ENCODE results near the gene PIGH.

The PIGH gene

GRCh38 chr14:67609642-67610310 lies 9.7 kb upstream of the PIGH start:
- Histone ChIP-seq H3K27me3 (ENCODE audit: control insufficient read depth in 1 of 2, insufficient read depth in 1 of 2, low read length in 2 of 2) (peaks cover 8 to 35% of the 10 kb centered on the region in 2 experiments), H2BK15ac (ENCODE audit: low read depth, poor library complexity, severe bottlenecking) (no peak overlapping the region), H3K9me3 (ENCODE audit: control insufficient read depth, low read length) (no peaks in the 10 kb centered on the region), H3K9ac (ENCODE audit: low read length) (no peak overlapping the region), H3K79me1 (replicated peaks; ENCODE audit: low read length, poor library complexity, severe bottlenecking) (no peaks in the 10 kb centered on the region), H2BK12ac (ENCODE audit: low read length in 2 of 2) (no peak overlapping the region), H3K4me1 (ENCODE audit: control insufficient read depth, insufficient read depth, low read depth, low read length) (peaks cover 1% of the 10 kb centered on the region), H3K23ac (ENCODE audit: low read length in 2 of 2) (no peak overlapping the region), H4K8ac (ENCODE audit: low read length) (no peak overlapping the region), H3K4me3 (ENCODE audit: insufficient read depth in 1 of 2, low read depth in 1 of 2, low read length in 2 of 2) (no peak overlapping the region), H2BK120ac (ENCODE audit: low read depth, low read length) (no peak overlapping the region), H3K18ac (ENCODE audit: low read depth in 1 of 2, low read length in 2 of 2) (no peak overlapping the region), H3K4ac (ENCODE audit: low read depth in 1 of 2, low read length in 2 of 2) (no peak overlapping the region), H3K4me2 (ENCODE audit: low read length, poor library complexity, severe bottlenecking) (no peak overlapping the region), H4K91ac (ENCODE audit: low read length) (no peak overlapping the region), H2BK5ac (ENCODE audit: low read depth, low read length, poor library complexity, severe bottlenecking) (no peak overlapping the region), H2AK5ac (ENCODE audit: low read length, severe bottlenecking) (no peak overlapping the region), H3K27ac (ENCODE audit: low read length, poor library complexity, severe bottlenecking) (no peak overlapping the region), H3K14ac (ENCODE audit: low read length in 2 of 2) (no peak overlapping the region), H3K36me3 (ENCODE audit: control insufficient read depth in 1 of 2, insufficient read depth in 2 of 2, low read depth in 1 of 2, low read length in 2 of 2) (no peaks in the 10 kb centered on the region), H2AFZ (ENCODE audit: low read depth, low read length) (no peak overlapping the region)
- 79% methylated on average over 10 of the region's 10 CpGs for WGBS
- DNase-seq = no peak

- no peaks in the 10 kb centered on the region for H3K79me1 ChIP-seq (replicated peaks; ENCODE audit: low read length, poor library complexity, severe bottlenecking)
- H3K27me3 ChIP-seq (ENCODE audit: control insufficient read depth in 1 of 2, insufficient read depth in 1 of 2, low read length in 2 of 2) = peaks cover 8 to 19% of the 10 kb centered on the region in 2 experiments
- no peak overlapping the region for H3K14ac ChIP-seq (ENCODE audit: low read length in 2 of 2)
- H3K27ac ChIP-seq (ENCODE audit: low read length, poor library complexity, severe bottlenecking) = no peak overlapping the region
- H2BK5ac ChIP-seq (ENCODE audit: low read depth, low read length, poor library complexity, severe bottlenecking) = no peak overlapping the region
- no peak overlapping the region for H3K4ac ChIP-seq (ENCODE audit: low read depth in 1 of 2, low read length in 2 of 2)
- no peak overlapping the region for H3K4me2 ChIP-seq (ENCODE audit: low read length, poor library complexity, severe bottlenecking)
- no peak overlapping the region for H2AFZ ChIP-seq (ENCODE audit: low read depth, low read length)
- WGBS = 96% methylated on average over 5 of the region's 5 CpGs
- no peak overlapping the region for H2AK5ac ChIP-seq (ENCODE audit: low read length, severe bottlenecking)
- no peak overlapping the region for H4K8ac ChIP-seq (ENCODE audit: low read length)
- H3K4me3 ChIP-seq (ENCODE audit: insufficient read depth in 1 of 2, low read depth in 1 of 2, low read length in 2 of 2) = no peak overlapping the region
- no peak overlapping the region for H2BK120ac ChIP-seq (ENCODE audit: low read depth, low read length)
- H3K9me3 ChIP-seq (ENCODE audit: control insufficient read depth, low read length) = no peaks in the 10 kb centered on the region
- H3K4me1 ChIP-seq (ENCODE audit: control insufficient read depth, insufficient read depth, low read depth, low read length) = peaks cover 3% of the 10 kb centered on the region
- no peak overlapping the region for H3K18ac ChIP-seq (ENCODE audit: low read depth in 1 of 2, low read length in 2 of 2)
- no peak overlapping the region for H3K9ac ChIP-seq (ENCODE audit: low read length)
- no peak overlapping the region for H2BK12ac ChIP-seq (ENCODE audit: low read length in 2 of 2)
- no peaks in the 10 kb centered on the region for H3K36me3 ChIP-seq (ENCODE audit: control insufficient read depth in 1 of 2, insufficient read depth in 2 of 2, low read depth in 1 of 2, low read length in 2 of 2)
- no peak overlapping the region for H3K23ac ChIP-seq (ENCODE audit: low read length in 2 of 2)
- no peak for DNase-seq
- H2BK15ac ChIP-seq (ENCODE audit: low read depth, poor library complexity, severe bottlenecking) = no peak overlapping the region
- no peak overlapping the region for H4K91ac ChIP-seq (ENCODE audit: low read length)
These were observed 7.6 kb upstream of the PIGH start for GRCh38 chr14:67607646-67608045.

- Histone ChIP-seq H4K91ac (ENCODE audit: low read length) (no peak overlapping the region), H2AFZ (ENCODE audit: low read depth, low read length) (no peak overlapping the region), H2BK5ac (ENCODE audit: low read depth, low read length, poor library complexity, severe bottlenecking) (no peak overlapping the region), H2BK120ac (ENCODE audit: low read depth, low read length) (no peak overlapping the region), H4K8ac (ENCODE audit: low read length) (no peak overlapping the region), H3K23ac (ENCODE audit: low read length in 2 of 2) (no peak overlapping the region), H3K4ac (ENCODE audit: low read depth in 1 of 2, low read length in 2 of 2) (no peak overlapping the region), H3K18ac (ENCODE audit: low read depth in 1 of 2, low read length in 2 of 2) (no peak overlapping the region), H2AK5ac (ENCODE audit: low read length, severe bottlenecking) (no peak overlapping the region), H2BK12ac (ENCODE audit: low read length in 2 of 2) (no peak overlapping the region), H3K4me1 (ENCODE audit: control insufficient read depth, insufficient read depth, low read depth, low read length) (peaks cover 8% of the 10 kb centered on the region), H3K9ac (ENCODE audit: low read length) (no peak overlapping the region), H3K9me3 (ENCODE audit: control insufficient read depth, low read length) (no peaks in the 10 kb centered on the region), H3K27me3 (ENCODE audit: control insufficient read depth in 1 of 2, insufficient read depth in 1 of 2, low read length in 2 of 2) (no peaks in the 10 kb centered on the region), H3K4me2 (ENCODE audit: low read length, poor library complexity, severe bottlenecking) (no peak overlapping the region), H3K4me3 (ENCODE audit: insufficient read depth in 1 of 2, low read depth in 1 of 2, low read length in 2 of 2) (no peak overlapping the region), H2BK15ac (ENCODE audit: low read depth, poor library complexity, severe bottlenecking) (no peak overlapping the region), H3K27ac (ENCODE audit: low read length, poor library complexity, severe bottlenecking) (no peak overlapping the region), H3K14ac (ENCODE audit: low read length in 2 of 2) (no peak overlapping the region), H3K79me1 (replicated peaks; ENCODE audit: low read length, poor library complexity, severe bottlenecking) (peaks cover 5% of the 10 kb centered on the region), H3K36me3 (ENCODE audit: control insufficient read depth in 1 of 2, insufficient read depth in 2 of 2, low read depth in 1 of 2, low read length in 2 of 2) (no peaks in the 10 kb centered on the region)
- WGBS = 90% methylated on average over 3 of the region's 5 CpGs
- peak; percentile 19 for DNase-seq
These were observed 3.0 kb upstream of the PIGH start for GRCh38 chr14:67602995-67603545.

GRCh38 chr14:67602076-67602475 lies 2.0 kb upstream of the PIGH start:
- H2BK12ac ChIP-seq (ENCODE audit: low read length in 2 of 2) = no peak overlapping the region
- DNase-seq = no peak

More at GRCh38 chr14:67602076-67602475, 2.0 kb upstream of the PIGH start:
- H3K36me3 ChIP-seq (ENCODE audit: control insufficient read depth in 1 of 2, insufficient read depth in 2 of 2, low read depth in 1 of 2, low read length in 2 of 2) = no peaks in the 10 kb centered on the region
- H4K91ac ChIP-seq (ENCODE audit: low read length) = no peak overlapping the region
- no peak overlapping the region for H2AK5ac ChIP-seq (ENCODE audit: low read length, severe bottlenecking)
- no peak overlapping the region for H3K4me2 ChIP-seq (ENCODE audit: low read length, poor library complexity, severe bottlenecking)
- no peak overlapping the region for H3K9ac ChIP-seq (ENCODE audit: low read length)
- peaks cover 8% of the 10 kb centered on the region for H3K4me1 ChIP-seq (ENCODE audit: control insufficient read depth, insufficient read depth, low read depth, low read length)
- no peak overlapping the region for H3K27ac ChIP-seq (ENCODE audit: low read length, poor library complexity, severe bottlenecking)
- H3K4me3 ChIP-seq (ENCODE audit: insufficient read depth in 1 of 2, low read depth in 1 of 2, low read length in 2 of 2) = no peak overlapping the region
- H3K4ac ChIP-seq (ENCODE audit: low read depth in 1 of 2, low read length in 2 of 2) = no peak overlapping the region
- H3K27me3 ChIP-seq (ENCODE audit: control insufficient read depth in 1 of 2, insufficient read depth in 1 of 2, low read length in 2 of 2) = no peaks in the 10 kb centered on the region
- H3K14ac ChIP-seq (ENCODE audit: low read length in 2 of 2) = no peak overlapping the region
- 78% methylated on average over 3 of the region's 7 CpGs for WGBS
- H4K8ac ChIP-seq (ENCODE audit: low read length) = no peak overlapping the region
- H2AFZ ChIP-seq (ENCODE audit: low read depth, low read length) = no peak overlapping the region
- no peak overlapping the region for H3K23ac ChIP-seq (ENCODE audit: low read length in 2 of 2)
- no peak overlapping the region for H2BK5ac ChIP-seq (ENCODE audit: low read depth, low read length, poor library complexity, severe bottlenecking)
- H3K9me3 ChIP-seq (ENCODE audit: control insufficient read depth, low read length) = no peaks in the 10 kb centered on the region
- H3K79me1 ChIP-seq (replicated peaks; ENCODE audit: low read length, poor library complexity, severe bottlenecking) = peaks cover 6% of the 10 kb centered on the region
- no peak overlapping the region for H2BK120ac ChIP-seq (ENCODE audit: low read depth, low read length)
- H2BK15ac ChIP-seq (ENCODE audit: low read depth, poor library complexity, severe bottlenecking) = no peak overlapping the region
- H3K18ac ChIP-seq (ENCODE audit: low read depth in 1 of 2, low read length in 2 of 2) = no peak overlapping the region

Measured in mesenchymal stem cell (in vitro differentiated cells and primary cell).